HCT116 (cell line): ENCODE results near the gene PHTF1. TPM values are rescaled to one million over a fixed set of nuclear protein-coding genes. Genes with fewer than 3 reads are reported as not detected.

ENCODE experiments used
- ATAC-seq: fragments of 200-7000 bp; cut with Tn5 transposase; 2 replicates; pipeline ENCODE4 v1.9.1; 2020; ENCODE audit warnings: mild to moderate bottlenecking, moderate library complexity
- BruUV-seq: library from RNA; stranded (reverse); fragments of 400-500 nt; replicated peaks from 2 replicates; lab custom pipeline; 2021; lab: Mats Ljungman, UMichigan
- CTCF ChIA-PET: fragments of 300-600 bp; sonication (Branson Sonifier 250); formaldehyde crosslinking; loops from one replicate; lab custom pipeline; 2021; ENCODE audit warnings: antibody characterized with exemption; lab: Charles Lee
- POLR2A ChIA-PET: fragments of 300-600, 350-600 bp; sonication (Branson Sonifier 250); formaldehyde crosslinking; loops from one replicate; lab custom pipeline; 2021; ENCODE audit warnings: antibody characterized with exemption; lab: Charles Lee
- RAD21 ChIA-PET, 2 experiments: fragments of 300-600 bp; sonication (Branson Sonifier 250); formaldehyde crosslinking; loops; one replicate each; lab custom pipeline; 2023; ENCODE audit warnings: low total read pairs in 2 of 2; ENCODE audit not compliant: uncharacterized antibody in 2 of 2, unreplicated experiment in 2 of 2, low non-redundant PET in 1 of 2; lab: Charles Lee
- DNase-seq: peaks from one replicate; pipeline ENCODE4 v3.0.0-alpha.2; 2010; ENCODE audit warnings: low read depth, low spot score
- H2AFZ ChIP-seq: fragments of 200-600 bp; shearing (Covaris generic), sonication (generic); 2 replicates; pipeline ENCODE4 v1.6.1; 2017; ENCODE audit warnings: low read depth, mixed run types, mixed read lengths, antibody characterized with exemption, low read length; ENCODE audit not compliant: poor library complexity, severe bottlenecking
- H3K27ac ChIP-seq: 2 replicates; pipeline ENCODE4 v1.5.1; 2012; ENCODE audit warnings: low read depth, low read length
- H3K27me3 ChIP-seq: fragments of 200-600 bp; sonication (generic); 2 replicates; pipeline ENCODE4 v1.6.1; 2016; ENCODE audit warnings: mixed run types, low read length, mixed read lengths; ENCODE audit not compliant: insufficient read depth
- H3K36me3 ChIP-seq, 2 experiments: fragments of 200-500 bp in 1 of 2; fragments of 200-600 bp in 1 of 2; sonication (Bioruptor generic) in 1 of 2; sonication (generic) in 1 of 2; 2 replicates each; pipeline versions ENCODE4 v1.5.1 to v1.6.1; 2014 to 2016; ENCODE audit warnings: low read length in 2 of 2, inconsistent platforms in 1 of 2, mixed read lengths in 1 of 2, mixed run types in 1 of 2; ENCODE audit not compliant: insufficient read depth in 2 of 2, control insufficient read depth in 1 of 2
- H3K4me1 ChIP-seq, 2 experiments: fragments of 200-600 bp in 1 of 2; sonication (generic) in 1 of 2; 2 replicates each; pipeline versions ENCODE4 v1.5.1 to v1.6.1; 2012 to 2017; ENCODE audit warnings: low read length in 2 of 2, inconsistent platforms in 1 of 2, mild to moderate bottlenecking in 1 of 2, mixed read lengths in 1 of 2, mixed run types in 1 of 2, moderate library complexity in 1 of 2; ENCODE audit not compliant: insufficient read depth in 2 of 2, control insufficient read depth in 1 of 2
- H3K4me2 ChIP-seq: fragments of 200-600 bp; sonication (generic); 2 replicates; pipeline ENCODE4 v1.6.1; 2017; ENCODE audit warnings: mixed run types, low read length, mixed read lengths
- H3K4me3 ChIP-seq, 2 experiments: fragments of 200-600 bp in 1 of 2; sonication (generic) in 1 of 2; replicated peaks in 1 of 2; 2 replicates each; pipeline ENCODE4 v1.5.1; 2011 to 2016; ENCODE audit warnings: low read length in 2 of 2, control low read depth in 1 of 2, low read depth in 1 of 2, mild to moderate bottlenecking in 1 of 2, mixed read lengths in 1 of 2, mixed run types in 1 of 2
- H3K79me2 ChIP-seq: fragments of 200-600 bp; sonication (generic); 2 replicates; pipeline ENCODE4 v1.6.1; 2017; ENCODE audit warnings: mild to moderate bottlenecking, mixed run types, low read length, moderate library complexity, mixed read lengths; ENCODE audit not compliant: insufficient read depth
- H3K9ac ChIP-seq: fragments of 200-600 bp; sonication (generic); 2 replicates; pipeline ENCODE4 v1.6.1; 2016; ENCODE audit warnings: low read length, mixed read lengths
- H3K9me2 ChIP-seq: fragments of 200-600 bp; sonication (generic), shearing (Covaris generic); 2 replicates; pipeline ENCODE4 v1.6.1; 2017; ENCODE audit warnings: mixed run types, mild to moderate bottlenecking, moderate library complexity; ENCODE audit not compliant: insufficient read depth
- H3K9me3 ChIP-seq, 2 experiments: fragments of 200-500 bp in 1 of 2; fragments of 200-600 bp in 1 of 2; sonication (Bioruptor generic) in 1 of 2; sonication (generic) in 1 of 2; 2 replicates each; pipeline ENCODE4 v1.6.1; 2014 to 2017; ENCODE audit warnings: low read length in 2 of 2, mixed read lengths in 2 of 2, inconsistent platforms in 1 of 2, low read depth in 1 of 2, mild to moderate bottlenecking in 1 of 2, mixed run types in 1 of 2, moderate library complexity in 1 of 2; ENCODE audit not compliant: control insufficient read depth in 1 of 2, insufficient read depth in 1 of 2
- H4K20me1 ChIP-seq: fragments of 200-600 bp; sonication (generic), shearing (Covaris generic); 2 replicates; pipeline ENCODE4 v1.6.1; 2017; ENCODE audit warnings: mixed run types, mild to moderate bottlenecking, moderate library complexity; ENCODE audit not compliant: insufficient read depth
- CBX3 ChIP-seq: IDR thresholded peaks from 2 replicates; pipeline ENCODE4 v1.6.1; 2012; ENCODE audit warnings: low read depth
- ELF1 ChIP-seq: IDR thresholded peaks from 2 replicates; pipeline ENCODE4 v1.6.1; 2012; ENCODE audit warnings: low read depth, borderline replicate concordance
- FOSL1 ChIP-seq: IDR thresholded peaks from 2 replicates; pipeline ENCODE4 v1.6.1; 2012; ENCODE audit warnings: low read depth
- JUND ChIP-seq: IDR thresholded peaks from 2 replicates; pipeline ENCODE4 v1.6.1; 2012
- RAD21 ChIP-seq: IDR thresholded peaks from 2 replicates; pipeline ENCODE4 v1.6.1; 2012; ENCODE audit warnings: low read depth, mild to moderate bottlenecking
- SIN3A ChIP-seq: IDR thresholded peaks from 2 replicates; pipeline ENCODE4 v1.6.1; 2012; ENCODE audit warnings: low read depth
- ZNF274 ChIP-seq: fragments of 200-500 bp; sonication (Bioruptor generic); IDR thresholded peaks from 2 replicates; pipeline ENCODE4 v1.6.1; 2014; ENCODE audit warnings: mild to moderate bottlenecking, low read depth, low read length, inconsistent platforms
- intact Hi-C: fragments of 100-400 bp; cut with micrococcal nuclease; formaldehyde crosslinking; loops from 2 replicates; pipeline ENCODE4 v1.10.0; 2022
- total RNA-seq: library from RNA; stranded (reverse); gene quantifications from one replicate; pipeline ENCODE4 v1.2.1, GENCODE V29; 2021; ENCODE audit not compliant: unreplicated experiment
- TF ChIP-seq, protein P1 (sequence below): IDR thresholded peaks from 2 replicates; pipeline ENCODE4 v1.6.1; 2012
- TF ChIP-seq, protein P2 (sequence below): IDR thresholded peaks from 2 replicates; pipeline ENCODE4 v1.6.1; 2012
- TF ChIP-seq, protein P3 (sequence below), 3 experiments: fragments of 200-600 bp in 1 of 3; sonication (generic) in 1 of 3; IDR thresholded peaks in 2 of 3; conservative IDR thresholded peaks in 1 of 3; 2 replicates each; pipeline ENCODE4 v1.5.1; 2012 to 2017; ENCODE audit warnings: low read depth in 2 of 3, low read length in 2 of 3, antibody characterized with exemption in 1 of 3, borderline replicate concordance in 1 of 3, control low read depth in 1 of 3, mild to moderate bottlenecking in 1 of 3, mixed read lengths in 1 of 3, mixed run types in 1 of 3, moderate library complexity in 1 of 3; ENCODE audit not compliant: insufficient read depth in 1 of 3

The PHTF1 gene
- total RNA-seq, 1 experiment from 2014 or later = 11.4 TPM

DNA sequence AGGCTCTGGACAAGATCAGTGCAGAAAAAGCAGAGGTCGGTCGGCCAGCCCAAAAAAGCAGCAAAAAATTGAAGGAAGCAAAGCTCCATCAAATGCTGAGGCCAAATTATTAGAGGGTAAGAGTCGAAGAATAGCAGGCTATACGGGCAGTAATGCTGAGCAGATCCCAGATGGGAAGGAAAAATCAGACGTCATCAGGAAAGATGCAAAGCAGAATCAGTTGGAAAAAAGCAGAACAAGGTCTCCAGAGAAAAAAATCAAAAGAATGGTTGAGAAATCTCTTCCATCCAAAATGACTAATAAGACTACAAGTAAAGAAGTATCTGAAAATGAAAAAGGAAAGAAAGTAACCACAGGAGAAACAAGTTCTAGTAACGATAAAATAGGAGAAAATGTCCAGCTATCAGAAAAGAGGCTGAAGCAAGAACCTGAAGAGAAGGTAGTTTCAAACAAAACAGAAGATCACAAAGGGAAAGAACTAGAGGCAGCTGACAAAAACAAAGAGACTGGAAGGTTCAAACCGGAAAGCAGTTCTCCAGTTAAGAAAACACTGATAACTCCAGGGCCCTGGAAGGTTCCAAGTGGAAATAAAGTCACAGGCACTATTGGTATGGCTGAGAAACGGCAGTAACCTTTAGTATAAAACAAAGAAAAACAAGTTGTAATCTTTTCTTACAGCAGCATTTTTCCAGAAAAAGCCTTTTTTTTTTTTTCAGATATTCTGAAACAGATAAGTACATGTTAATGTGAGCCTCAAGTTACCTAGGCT is 75.7 kb downstream of the PHTF1 start:
- ChIA-PET CTCF (interaction anchor here (0.7 kb wide), 1 partner anchor 600 kb away, joined by 3 read pairs; no protein-coding TSS in a partner anchor), POLR2A (no interaction called here), RAD21 (no interaction called here)
- no TSS peak for BruUV-seq
- intact Hi-C loops = no loop called here
- Histone ChIP-seq H3K9me3 (no peaks in the 10 kb centered on the region), H3K27ac (no peak overlapping the region), H3K27me3 (no peaks in the 10 kb centered on the region), H3K9ac (no peak overlapping the region), H3K4me2 (no peak overlapping the region), H3K79me2 (no peaks in the 10 kb centered on the region), H3K36me3 (no peaks in the 10 kb centered on the region), H3K4me3 (no peak overlapping the region), H4K20me1 (no peaks in the 10 kb centered on the region), H2AFZ (no peak overlapping the region), H3K4me1 (no peaks in the 10 kb centered on the region), H3K9me2 (no peaks in the 10 kb centered on the region)
- DNase-seq (no peak), ATAC-seq (no peak)
- TF ChIP-seq ZNF274 = no peak
- no peak for TF ChIP-seq ELF1
- no peak for TF ChIP-seq SIN3A
- no peak for TF ChIP-seq JUND
- TF ChIP-seq, protein P1, sequence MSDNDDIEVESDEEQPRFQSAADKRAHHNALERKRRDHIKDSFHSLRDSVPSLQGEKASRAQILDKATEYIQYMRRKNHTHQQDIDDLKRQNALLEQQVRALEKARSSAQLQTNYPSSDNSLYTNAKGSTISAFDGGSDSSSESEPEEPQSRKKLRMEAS = no peak
- TF ChIP-seq, protein P2, sequence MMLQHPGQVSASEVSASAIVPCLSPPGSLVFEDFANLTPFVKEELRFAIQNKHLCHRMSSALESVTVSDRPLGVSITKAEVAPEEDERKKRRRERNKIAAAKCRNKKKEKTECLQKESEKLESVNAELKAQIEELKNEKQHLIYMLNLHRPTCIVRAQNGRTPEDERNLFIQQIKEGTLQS = no peak
- TF ChIP-seq, protein P3, sequence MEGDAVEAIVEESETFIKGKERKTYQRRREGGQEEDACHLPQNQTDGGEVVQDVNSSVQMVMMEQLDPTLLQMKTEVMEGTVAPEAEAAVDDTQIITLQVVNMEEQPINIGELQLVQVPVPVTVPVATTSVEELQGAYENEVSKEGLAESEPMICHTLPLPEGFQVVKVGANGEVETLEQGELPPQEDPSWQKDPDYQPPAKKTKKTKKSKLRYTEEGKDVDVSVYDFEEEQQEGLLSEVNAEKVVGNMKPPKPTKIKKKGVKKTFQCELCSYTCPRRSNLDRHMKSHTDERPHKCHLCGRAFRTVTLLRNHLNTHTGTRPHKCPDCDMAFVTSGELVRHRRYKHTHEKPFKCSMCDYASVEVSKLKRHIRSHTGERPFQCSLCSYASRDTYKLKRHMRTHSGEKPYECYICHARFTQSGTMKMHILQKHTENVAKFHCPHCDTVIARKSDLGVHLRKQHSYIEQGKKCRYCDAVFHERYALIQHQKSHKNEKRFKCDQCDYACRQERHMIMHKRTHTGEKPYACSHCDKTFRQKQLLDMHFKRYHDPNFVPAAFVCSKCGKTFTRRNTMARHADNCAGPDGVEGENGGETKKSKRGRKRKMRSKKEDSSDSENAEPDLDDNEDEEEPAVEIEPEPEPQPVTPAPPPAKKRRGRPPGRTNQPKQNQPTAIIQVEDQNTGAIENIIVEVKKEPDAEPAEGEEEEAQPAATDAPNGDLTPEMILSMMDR (IDR thresholded peaks at IDR 0.05 in 2 of 3, conservative IDR thresholded peaks at IDR 0.05 in 1 of 3; ENCODE audit: borderline replicate concordance in 1 of 3, insufficient read depth in 1 of 3, low read depth in 2 of 3, low read length in 2 of 3) = no peak
- no peak for TF ChIP-seq RAD21
- no peak for TF ChIP-seq CBX3
- TF ChIP-seq FOSL1 = no peak
